Measurements from ENCODE around the gene ROBO2.

The ROBO2 gene

DNA sequence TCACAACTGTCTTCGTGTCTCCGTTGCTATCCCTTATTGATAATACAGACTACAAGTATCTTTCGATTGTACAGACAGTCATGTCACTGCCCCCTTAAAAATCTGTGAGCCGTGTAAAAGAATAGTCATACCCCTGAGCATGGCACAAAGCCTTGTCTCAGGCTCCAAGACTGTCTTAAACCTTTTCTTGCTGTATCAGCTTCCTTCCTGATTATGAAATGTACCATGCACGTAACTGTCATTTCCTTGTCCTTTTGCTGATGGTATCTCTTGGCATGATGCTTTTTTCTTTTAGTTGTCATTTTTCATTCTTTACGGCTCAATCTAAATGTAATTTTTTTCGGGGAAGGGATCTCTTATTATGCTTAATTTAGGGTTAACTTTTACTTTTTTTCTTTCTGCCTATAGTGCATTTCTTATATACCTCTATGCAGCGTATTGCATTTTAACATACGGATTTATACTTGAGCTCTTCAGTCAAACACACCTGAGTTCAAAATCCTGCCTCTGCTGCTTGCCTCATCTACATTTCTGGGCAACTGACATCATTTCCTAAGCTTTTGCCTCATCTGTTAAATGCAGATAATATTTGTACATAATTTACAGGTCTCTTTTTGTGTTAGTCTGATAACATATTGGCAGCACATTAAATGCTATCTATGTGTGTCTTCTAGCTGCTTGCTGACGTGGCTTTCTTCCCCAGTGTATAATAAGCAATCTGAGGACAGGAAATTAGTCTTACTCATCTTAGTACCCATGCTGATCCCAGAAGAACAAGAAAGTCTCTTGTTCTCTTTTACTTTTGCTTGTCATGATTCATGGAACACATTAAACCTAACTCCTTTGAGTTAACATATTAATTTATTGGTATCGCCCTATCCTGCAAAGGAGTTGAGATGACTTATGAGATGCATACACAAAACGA is 57.3 kb downstream of the ROBO2 start:
- TF ChIP-seq, protein P1, sequence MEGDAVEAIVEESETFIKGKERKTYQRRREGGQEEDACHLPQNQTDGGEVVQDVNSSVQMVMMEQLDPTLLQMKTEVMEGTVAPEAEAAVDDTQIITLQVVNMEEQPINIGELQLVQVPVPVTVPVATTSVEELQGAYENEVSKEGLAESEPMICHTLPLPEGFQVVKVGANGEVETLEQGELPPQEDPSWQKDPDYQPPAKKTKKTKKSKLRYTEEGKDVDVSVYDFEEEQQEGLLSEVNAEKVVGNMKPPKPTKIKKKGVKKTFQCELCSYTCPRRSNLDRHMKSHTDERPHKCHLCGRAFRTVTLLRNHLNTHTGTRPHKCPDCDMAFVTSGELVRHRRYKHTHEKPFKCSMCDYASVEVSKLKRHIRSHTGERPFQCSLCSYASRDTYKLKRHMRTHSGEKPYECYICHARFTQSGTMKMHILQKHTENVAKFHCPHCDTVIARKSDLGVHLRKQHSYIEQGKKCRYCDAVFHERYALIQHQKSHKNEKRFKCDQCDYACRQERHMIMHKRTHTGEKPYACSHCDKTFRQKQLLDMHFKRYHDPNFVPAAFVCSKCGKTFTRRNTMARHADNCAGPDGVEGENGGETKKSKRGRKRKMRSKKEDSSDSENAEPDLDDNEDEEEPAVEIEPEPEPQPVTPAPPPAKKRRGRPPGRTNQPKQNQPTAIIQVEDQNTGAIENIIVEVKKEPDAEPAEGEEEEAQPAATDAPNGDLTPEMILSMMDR (IDR thresholded peaks at IDR 0.05; ENCODE audit: insufficient read depth, low read depth, low read length, missing control alignments) = no peak
- no peak overlapping the region for H3K4me3 ChIP-seq (ENCODE audit: low read length)
- peak; percentile 20 for DNase-seq (ENCODE audit: low read depth)

DNA sequence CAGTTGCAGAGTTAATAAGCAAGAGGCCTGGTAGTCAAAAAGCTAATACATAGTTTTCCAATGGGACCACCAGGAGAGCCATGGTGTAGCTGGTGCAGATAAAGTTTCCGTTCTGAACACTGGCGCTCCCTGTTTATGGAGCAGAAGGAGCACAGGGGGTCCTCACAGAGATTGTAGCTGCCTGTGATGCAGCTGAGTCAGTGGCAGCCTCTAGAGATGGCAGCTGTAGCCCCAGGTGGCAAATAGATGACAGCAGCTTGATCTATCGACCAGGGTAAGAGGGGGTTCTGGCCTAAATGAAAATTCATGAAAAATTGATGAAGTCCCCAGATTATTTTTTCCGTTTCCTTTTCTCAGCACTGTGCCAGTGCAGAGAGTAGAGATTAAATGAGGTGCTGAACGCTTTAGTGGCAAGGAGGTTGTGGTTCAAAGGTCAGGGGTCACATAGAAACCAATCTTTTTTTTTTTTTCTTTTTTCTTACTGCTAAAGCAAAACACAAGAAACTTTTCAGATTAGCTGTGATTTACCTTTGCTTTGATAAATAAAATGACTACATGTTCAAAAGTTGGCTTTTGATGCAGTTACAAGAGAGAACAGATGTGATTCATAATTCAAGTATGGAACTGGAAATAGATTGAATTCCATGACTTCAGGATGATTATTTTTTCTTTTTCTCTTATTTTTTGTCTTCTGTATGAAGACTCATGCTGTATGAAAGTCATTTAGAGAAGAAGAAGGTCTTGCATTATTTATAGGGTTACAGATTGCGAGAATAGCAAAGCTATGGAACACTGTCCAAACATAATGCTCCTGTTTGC is 63.3 kb downstream of the ROBO2 start:
- no peak for DNase-seq (ENCODE audit: low read depth)
- H3K4me3 ChIP-seq (ENCODE audit: low read length) = no peak overlapping the region
- TF ChIP-seq, protein P1 (IDR thresholded peaks at IDR 0.05; ENCODE audit: insufficient read depth, low read depth, low read length, missing control alignments) = no peak

DNA sequence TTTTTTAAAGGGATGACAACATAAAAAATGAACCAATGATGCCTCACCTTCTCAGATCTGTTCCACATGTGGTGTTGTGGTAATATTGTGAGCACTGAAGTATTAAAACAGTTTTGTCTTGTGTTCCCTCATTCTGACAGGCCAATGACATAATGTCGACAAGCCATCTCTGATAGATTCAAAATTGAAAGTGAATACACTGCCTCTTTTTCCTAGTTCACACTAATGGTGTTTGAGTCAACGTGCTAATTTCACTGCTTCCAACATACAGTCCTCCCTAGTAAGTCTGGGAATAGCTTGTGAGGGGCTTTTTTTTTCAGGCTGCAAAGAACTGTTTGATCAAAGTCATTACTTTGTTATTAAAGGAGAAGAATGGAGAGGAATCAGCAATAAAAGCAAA is 82.8 kb downstream of the ROBO2 start:
- no peak overlapping the region for H3K4me3 ChIP-seq (ENCODE audit: low read length)
- no peak for DNase-seq (ENCODE audit: low read depth)
- TF ChIP-seq, protein P1 (IDR thresholded peaks at IDR 0.05; ENCODE audit: insufficient read depth, low read depth, low read length, missing control alignments) = no peak

DNA sequence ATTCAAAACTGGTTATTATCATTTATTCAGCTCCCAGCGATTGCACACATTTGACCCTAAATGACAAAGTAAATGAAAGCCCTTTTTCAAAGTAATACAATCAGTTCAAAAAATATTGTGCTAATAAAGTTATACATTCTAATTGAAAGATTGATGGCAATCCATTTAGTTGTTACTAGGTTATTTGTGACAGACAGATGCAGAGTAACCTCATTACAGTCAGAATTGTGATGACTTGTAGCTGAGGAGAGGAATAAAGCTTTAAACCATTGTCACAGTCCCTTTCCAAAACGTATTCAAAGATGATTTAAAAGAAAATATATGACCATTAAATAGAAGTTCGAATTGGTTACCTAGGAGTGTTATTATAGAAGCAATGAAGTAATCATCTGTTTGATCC is 86.1 kb downstream of the ROBO2 start:
- H3K4me3 ChIP-seq (ENCODE audit: low read length) = no peak overlapping the region
- TF ChIP-seq, protein P1 (IDR thresholded peaks at IDR 0.05; ENCODE audit: insufficient read depth, low read depth, low read length, missing control alignments) = no peak
- no peak for DNase-seq (ENCODE audit: low read depth)

DNA sequence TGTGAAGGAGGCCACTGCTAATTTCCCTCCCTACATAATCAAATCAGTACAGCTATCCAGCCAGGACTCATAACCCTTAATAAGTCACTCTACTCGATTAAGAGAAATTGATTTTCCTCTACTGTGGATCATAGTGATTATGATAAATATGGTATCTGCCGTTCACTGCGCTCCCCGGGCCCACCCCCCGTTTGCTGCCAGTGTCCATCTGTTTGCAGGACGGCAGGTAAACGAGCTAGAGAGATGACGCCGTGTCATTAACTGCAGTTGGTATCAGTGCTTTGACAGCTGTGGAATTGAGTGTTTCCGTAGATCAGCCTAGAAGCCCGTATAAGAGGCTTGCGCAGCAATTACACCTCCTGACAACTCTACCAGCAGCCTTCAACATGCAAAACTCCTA is 94.9 kb downstream of the ROBO2 start:
- no peak for DNase-seq (ENCODE audit: low read depth)
- H3K4me3 ChIP-seq (ENCODE audit: low read length) = no peak overlapping the region
- TF ChIP-seq, protein P1 (IDR thresholded peaks at IDR 0.05; ENCODE audit: insufficient read depth, low read depth, low read length, missing control alignments) = no peak

DNA sequence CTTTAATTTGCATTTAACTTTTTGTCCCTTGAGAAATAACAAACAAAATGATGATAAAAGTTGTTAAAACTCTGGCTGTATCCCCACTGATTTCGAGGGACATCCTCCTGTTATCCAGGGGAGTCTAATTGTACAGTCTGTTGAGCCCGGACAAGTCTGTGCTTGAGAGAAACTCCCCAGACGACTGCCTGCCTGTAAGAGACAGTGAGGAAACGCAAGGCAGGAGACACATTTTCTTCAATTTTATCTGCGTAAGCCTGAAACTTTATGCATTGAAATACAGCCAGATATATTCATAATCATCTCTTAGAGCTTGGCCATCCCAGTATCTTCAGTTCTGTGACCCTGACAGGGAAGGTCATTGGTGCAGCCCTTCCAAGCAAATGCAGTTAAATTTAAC is 97.7 kb downstream of the ROBO2 start:
- DNase-seq (ENCODE audit: low read depth) = peak; percentile 41
- TF ChIP-seq, protein P1 (IDR thresholded peaks at IDR 0.05; ENCODE audit: insufficient read depth, low read depth, low read length, missing control alignments) = no peak
- H3K4me3 ChIP-seq (ENCODE audit: low read length) = no peak overlapping the region
